GM12878 (cell line): ENCODE data around the gene FAXC. TPM values are rescaled to one million over a fixed set of nuclear protein-coding genes. Genes with fewer than 3 reads are reported as not detected.
"Not testable (repeated sequence)": the region's sequence is repeated elsewhere in the genome, so short reads cannot be mapped to it uniquely, and the experiment has no call there.

ENCODE experiments used
- ATAC-seq: fragments of 200-7000 bp; cut with Tn5 transposase; 3 replicates; pipeline ENCODE4 v1.9.1; 2020; ENCODE audit warnings: mild to moderate bottlenecking, moderate library complexity
- BruUV-seq: library from RNA; stranded (reverse); fragments of 400-500 nt; replicated peaks from 2 replicates; lab custom pipeline; 2021; lab: Mats Ljungman, UMichigan
- CTCF ChIA-PET: fragments of 300-600 bp; sonication (Branson Sonifier 250); formaldehyde crosslinking; extraction: SDS; loops from one replicate; lab custom pipeline; 2021; ENCODE audit warnings: inconsistent platforms; lab: Yijun Ruan, JAX
- POLR2A ChIA-PET: fragments of 350-600 bp; formaldehyde crosslinking; extraction: SDS; loops from one replicate; lab custom pipeline; 2021; ENCODE audit warnings: inconsistent platforms; lab: Charles Lee
- RAD21 ChIA-PET: fragments of 300-600 bp; sonication (Branson Sonifier 250); formaldehyde crosslinking; loops from one replicate; lab custom pipeline; 2023; ENCODE audit warnings: antibody characterized with exemption; ENCODE audit not compliant: unreplicated experiment; lab: Charles Lee
- SMC1A ChIA-PET: fragments of 300-600 bp; sonication (Branson Sonifier 250); formaldehyde crosslinking; loops from one replicate; lab custom pipeline; 2023; ENCODE audit not compliant: unreplicated experiment, uncharacterized antibody; lab: Charles Lee
- DNase-seq: peaks from one replicate; pipeline ENCODE4 v3.0.0-alpha.2; 2011; ENCODE audit warnings: low read depth, low spot score
- FAIRE-seq: peaks from 3 replicates; lab custom pipeline; 2011; peaks lifted over from hg19 to GRCh38; lab: Jason Lieb, UNC
- H2AFZ ChIP-seq: 2 replicates; pipeline ENCODE4 v1.6.0; 2011; ENCODE audit warnings: low read depth, low read length, control low read depth; ENCODE audit not compliant: control insufficient read depth
- H3K27ac ChIP-seq: 2 replicates; pipeline ENCODE4 v1.5.1; 2011; ENCODE audit warnings: control low read depth; ENCODE audit not compliant: control insufficient read depth, insufficient read depth
- H3K27me3 ChIP-seq, 2 experiments: replicated peaks in 1 of 2; 2 replicates each; pipeline versions ENCODE4 v1.6.0 to v1.6.1; 2011; ENCODE audit warnings: low read length in 1 of 2; ENCODE audit not compliant: control insufficient read depth in 2 of 2, insufficient read depth in 2 of 2
- H3K36me3 ChIP-seq, 2 experiments: 2 replicates each; pipeline ENCODE4 v1.5.1; 2011; ENCODE audit warnings: low read length in 1 of 2; ENCODE audit not compliant: control insufficient read depth in 2 of 2, insufficient read depth in 2 of 2
- H3K4me1 ChIP-seq: 2 replicates; pipeline ENCODE4 v1.6.1; 2011; ENCODE audit warnings: mild to moderate bottlenecking, low read length, moderate library complexity, mixed read lengths; ENCODE audit not compliant: control insufficient read depth, insufficient read depth
- H3K4me2 ChIP-seq: 2 replicates; pipeline ENCODE4 v1.6.0; 2011; ENCODE audit warnings: control low read depth; ENCODE audit not compliant: control insufficient read depth, insufficient read depth
- H3K4me3 ChIP-seq: fragments of 200-600 bp; sonication (generic); 2 replicates; pipeline ENCODE4 v1.5.1; 2016
- H3K79me2 ChIP-seq: 2 replicates; pipeline ENCODE4 v1.6.0; 2011; ENCODE audit warnings: low read length; ENCODE audit not compliant: control insufficient read depth, insufficient read depth
- H3K9ac ChIP-seq: 2 replicates; pipeline ENCODE4 v1.8.0; 2011; ENCODE audit warnings: low read length, control low read depth, mixed read lengths; ENCODE audit not compliant: control insufficient read depth, insufficient read depth
- H3K9me3 ChIP-seq: replicated peaks from 3 replicates; pipeline ENCODE4 v1.5.1; 2011; ENCODE audit warnings: mild to moderate bottlenecking, low read length; ENCODE audit not compliant: control insufficient read depth, insufficient read depth
- H4K20me1 ChIP-seq: 2 replicates; pipeline ENCODE4 v1.6.0; 2011; ENCODE audit not compliant: control insufficient read depth, insufficient read depth
- MYB ChIP-seq: fragments of 150-350 bp; IDR thresholded peaks from 2 replicates; pipeline ENCODE4 v1.6.1; 2014; ENCODE audit warnings: mild to moderate bottlenecking, low read depth, low read length, borderline replicate concordance
- PRDM15 ChIP-seq: fragments of 450-650 bp; formaldehyde crosslinking; IDR thresholded peaks from 2 replicates; pipeline ENCODE4 v1.4.0; 2020; ENCODE audit warnings: mild to moderate bottlenecking, moderate library complexity
- WGBS: methylation state at CpG from one replicate; pipeline ENCODE4 v1.1.6; 2016; ENCODE audit warnings: low lambda C conversion rate; ENCODE audit not compliant: insufficient replicate concordance, insufficient coverage; ENCODE audit errors: missing lambda C conversion rate; 5-methylcytosine and 5-hydroxymethylcytosine counted together
- in situ Hi-C: fragments of 300-500 bp; cut with MboI; formaldehyde crosslinking; loops from 9 replicates; pipeline ENCODE4 v1.14.3; 2018; ENCODE audit warnings: mixed read lengths
- intact Hi-C: fragments of 100-400 bp; cut with micrococcal nuclease; formaldehyde crosslinking; loops from one replicate; pipeline ENCODE4 v1.14.2; 2022; ENCODE audit not compliant: unreplicated experiment
- polyA plus RNA-seq, 11 experiments: library from polyadenylated mRNA; depleted of rRNA in 4 of 11; unstranded in 6 of 11; stranded (reverse) in 5 of 11; fragments of >200 nt; fragmentation: Nextera tagmentation in 4 of 11; fragmentation: Illumina TruSeq in 1 of 11; extraction: Ambion mirVana in 4 of 11; extraction: Trizol in 1 of 11; gene quantifications; 1 replicate in 1 of 11; 2 replicates in 10 of 11; pipeline versions ENCODE4 v1.2.1 to v1.2.3, GENCODE V29; 2011 to 2016; ENCODE audit warnings: inconsistent platforms in 2 of 11, missing spikeins in 2 of 11, low read depth in 1 of 11
- total RNA-seq, 4 experiments: library from RNA; depleted of rRNA in 3 of 4; stranded (reverse); fragments of >200 nt in 3 of 4; fragmentation: Illumina TruSeq in 1 of 4; extraction: Trizol in 1 of 4; gene quantifications; 2 replicates each; pipeline versions ENCODE4 v1.2.1 to v1.2.3, GENCODE V29; 2013 to 2021

FAXC gene
- total and polyA plus RNA-seq, 10 of the 15 experiments (the other 5 are each of a cell fraction or from before 2014, with no cell fraction given), result not detected

GRCh38 chr6:99270030-99270429 is 79.4 kb downstream of the FAXC start:
- Histone ChIP-seq H3K4me2 (no peak overlapping the region), H3K27ac (no peak overlapping the region), H3K79me2 (no peaks in the 10 kb centered on the region), H3K27me3 (no peaks in the 10 kb centered on the region), H3K4me3 (no peak overlapping the region), H4K20me1 (no peaks in the 10 kb centered on the region), H3K36me3 (no peaks in the 10 kb centered on the region), H3K9ac (no peak overlapping the region), H2AFZ (no peak overlapping the region), H3K9me3 (no peaks in the 10 kb centered on the region), H3K4me1 (no peaks in the 10 kb centered on the region)
- DNase-seq, result no peak
- FAIRE-seq, result no peak
- in situ Hi-C loops (no loop called here), intact Hi-C loops (no loop called here)
- SMC1A ChIA-PET, result interaction anchor here (0.6 kb wide), 1 partner anchor 67 kb away, joined by 3 read pairs; no protein-coding TSS in a partner anchor
- BruUV-seq, result no TSS peak
- CTCF ChIA-PET, result no interaction called here
- POLR2A ChIA-PET, result no interaction called here
- TF ChIP-seq PRDM15 (CRISPR knock-in tag), result no peak
- RAD21 ChIA-PET, result no interaction called here
- 33% methylated on average over 2 of the region's 2 CpGs for WGBS
- ATAC-seq, result no peak

- BruUV-seq, result no TSS peak
- no peak for TF ChIP-seq MYB
- TF ChIP-seq, all 136 proteins: peak for 0
- CTCF ChIA-PET, result no interaction called here
Measured at GRCh38 chr6:99269207-99269606, 80.3 kb downstream of the FAXC start.

GRCh38 chr6:99266996-99267395 is 82.5 kb downstream of the FAXC start:
- H3K4me1 ChIP-seq, POLR2A ChIA-PET, H2AFZ ChIP-seq, H3K36me3 ChIP-seq, DNase-seq, H3K79me2 ChIP-seq, RAD21 ChIA-PET, CTCF ChIA-PET, intact Hi-C loops, H3K9ac ChIP-seq, BruUV-seq, H3K9me3 ChIP-seq, FAIRE-seq, in situ Hi-C loops, H3K4me2 ChIP-seq, H3K4me3 ChIP-seq, H4K20me1 ChIP-seq, ATAC-seq, H3K27me3 ChIP-seq, H3K27ac ChIP-seq: not testable (repeated sequence)
- SMC1A ChIA-PET, result interaction anchor here (0.6 kb wide), 1 partner anchor 531 kb away, joined by 3 read pairs; no protein-coding TSS in a partner anchor
- WGBS, result 46% methylated on average over 5 of the region's 5 CpGs

More at GRCh38 chr6:99269207-99269606, 80.3 kb downstream of the FAXC start:
- in situ Hi-C loops (no loop called here), intact Hi-C loops (no loop called here)
- 0% methylated on average over 3 of the region's 3 CpGs for WGBS
- Histone ChIP-seq H3K9me3 (no peaks in the 10 kb centered on the region), H2AFZ (no peak overlapping the region), H3K4me1 (no peaks in the 10 kb centered on the region), H3K27me3 (no peaks in the 10 kb centered on the region), H3K79me2 (no peaks in the 10 kb centered on the region), H4K20me1 (no peaks in the 10 kb centered on the region), H3K36me3 (no peaks in the 10 kb centered on the region), H3K4me3 (no peak overlapping the region), H3K9ac (no peak overlapping the region), H3K4me2 (no peak overlapping the region), H3K27ac (no peak overlapping the region)
- DNase-seq (no peak), FAIRE-seq (no peak), ATAC-seq (no peak)
- RAD21 ChIA-PET, result no interaction called here
- SMC1A ChIA-PET, result no interaction called here
- POLR2A ChIA-PET, result interaction anchor here (0.6 kb wide), 1 partner anchor 441 kb away, joined by 3 read pairs; no protein-coding TSS in a partner anchor
